Activated CD4-positive, alpha-beta T cell treated with anti-CD3 and anti-CD28 coated beads, Interleukin-2, amount 10 ng/mL, durations not matched to agents 7 days and 5 days (primary cell): ENCODE results near the gene IL1R2. TPM values are rescaled to one million over a fixed set of nuclear protein-coding genes. Genes with fewer than 3 reads are reported as not detected.
"Not testable (repeated sequence)": the region's sequence is repeated elsewhere in the genome, so short reads cannot be mapped to it uniquely, and the experiment has no call there.

Experiments used
- CTCF ChIA-PET: fragments of 350-600 bp; sonication (Branson Sonifier 250); formaldehyde crosslinking; loops from one replicate; lab custom pipeline; 2021; ENCODE audit warnings: antibody characterized with exemption; lab: Charles Lee
- POLR2A ChIA-PET: fragments of 350-600 bp; sonication (Branson Sonifier 250); formaldehyde crosslinking; loops from one replicate; lab custom pipeline; 2021; ENCODE audit warnings: antibody characterized with exemption; lab: Charles Lee
- DNase-seq: peaks from one replicate; pipeline ENCODE4 v3.0.0-alpha.2; 2020
- H3K27ac Mint-ChIP-seq: one replicate; pipeline ENCODE4 v1.8.0; 2021; ENCODE audit warnings: mild to moderate bottlenecking, moderate library complexity, mixed read lengths
- H3K27me3 Mint-ChIP-seq: one replicate; pipeline ENCODE4 v1.8.0; 2021; ENCODE audit warnings: mixed read lengths
- H3K36me3 Mint-ChIP-seq: one replicate; pipeline ENCODE4 v1.8.0; 2021; ENCODE audit warnings: low read depth, mixed read lengths
- H3K4me1 Mint-ChIP-seq: one replicate; pipeline ENCODE4 v1.8.0; 2021; ENCODE audit warnings: mixed read lengths
- H3K4me3 Mint-ChIP-seq: one replicate; pipeline ENCODE4 v1.8.0; 2021; ENCODE audit warnings: mild to moderate bottlenecking, moderate library complexity, mixed read lengths
- H3K9me3 Mint-ChIP-seq: one replicate; pipeline ENCODE4 v1.8.0; 2021; ENCODE audit warnings: mixed read lengths
- total RNA-seq, 2 experiments: library from RNA; stranded (reverse); gene quantifications; one replicate each; pipeline ENCODE4 v1.2.3, GENCODE V29; 2021

The IL1R2 gene
- total RNA-seq, 2 experiments from 2014 or later = 0.50 to 0.52 TPM

- ChIA-PET CTCF (interaction anchor here (0.9 to 2.0 kb wide), 4 partner anchors 11 to 64 kb away, joined by 3 to 4 read pairs (median 4); no protein-coding TSS in a partner anchor), POLR2A (no interaction called here)
- Mint-ChIP-seq H3K36me3 (no peaks in the 10 kb centered on the region), H3K27me3 (no peaks in the 10 kb centered on the region), H3K27ac (peak overlapping the region; percentile 43), H3K4me3 (no peak overlapping the region), H3K9me3 (peaks cover 3% of the 10 kb centered on the region), H3K4me1 (peaks cover 28% of the 10 kb centered on the region)
- DNase-seq = no peak
Measured at GRCh38 chr2:102063941-102064678, 72.3 kb downstream of the IL1R2 start.

GRCh38 chr2:102064679-102065674 is 73.2 kb downstream of the IL1R2 start:
- Mint-ChIP-seq H3K27ac (no peak overlapping the region), H3K4me3 (no peak overlapping the region)

GRCh38 chr2:102065675-102066252 is 74.0 kb downstream of the IL1R2 start:
- H3K27ac Mint-ChIP-seq = no peak overlapping the region
- no peak overlapping the region for H3K4me3 Mint-ChIP-seq
- H3K4me1 Mint-ChIP-seq = peaks cover 28% of the 10 kb centered on the region
- DNase-seq = no peak
- POLR2A ChIA-PET = no interaction called here
- H3K27me3 Mint-ChIP-seq = no peaks in the 10 kb centered on the region
- H3K9me3 Mint-ChIP-seq = peaks cover 3% of the 10 kb centered on the region
- CTCF ChIA-PET = interaction anchor here (0.5 to 1.2 kb wide), 2 partner anchors 32 to 861 kb away, joined by 3 to 4 read pairs; no protein-coding TSS in a partner anchor
- no peaks in the 10 kb centered on the region for H3K36me3 Mint-ChIP-seq

More at GRCh38 chr2:102064679-102065674, 73.2 kb downstream of the IL1R2 start:
- ChIA-PET POLR2A (no interaction called here), CTCF (interaction anchor here (0.5 to 1.3 kb wide), 4 partner anchors 16 to 860 kb away, joined by 3 to 4 read pairs (median 4); no protein-coding TSS in a partner anchor)
- H3K27me3 Mint-ChIP-seq = no peaks in the 10 kb centered on the region
- H3K36me3 Mint-ChIP-seq = no peaks in the 10 kb centered on the region
- DNase-seq = no peak
- peaks cover 28% of the 10 kb centered on the region for H3K4me1 Mint-ChIP-seq
- peaks cover 3% of the 10 kb centered on the region for H3K9me3 Mint-ChIP-seq

- peaks cover 28% of the 10 kb centered on the region for H3K4me1 Mint-ChIP-seq
- no peaks in the 10 kb centered on the region for H3K36me3 Mint-ChIP-seq
- ChIA-PET POLR2A (no interaction called here), CTCF (interaction anchor here (1.2 to 1.4 kb wide), 2 partner anchors 30 to 33 kb away, joined by 3 read pairs; no protein-coding TSS in a partner anchor)
- H3K27me3 Mint-ChIP-seq = no peaks in the 10 kb centered on the region
- DNase-seq = no peak
- H3K4me3 Mint-ChIP-seq = no peak overlapping the region
- H3K27ac Mint-ChIP-seq = no peak overlapping the region
- H3K9me3 Mint-ChIP-seq = peaks cover 3% of the 10 kb centered on the region
Measured at GRCh38 chr2:102066554-102066953, 74.8 kb downstream of the IL1R2 start.

- POLR2A ChIA-PET, H3K9me3 Mint-ChIP-seq, DNase-seq, H3K36me3 Mint-ChIP-seq, H3K27ac Mint-ChIP-seq, H3K4me3 Mint-ChIP-seq, H3K27me3 Mint-ChIP-seq: not testable (repeated sequence)
- peaks cover 15% of the 10 kb centered on the region for H3K4me1 Mint-ChIP-seq
- CTCF ChIA-PET = interaction anchor here (0.7 to 1.4 kb wide), 2 partner anchors 10 to 349 kb away, joined by 3 to 4 read pairs; no protein-coding TSS in a partner anchor
Measured at GRCh38 chr2:102068126-102068525, 76.4 kb downstream of the IL1R2 start.

GRCh38 chr2:102069311-102069974 is 77.7 kb downstream of the IL1R2 start:
- no peaks in the 10 kb centered on the region for H3K36me3 Mint-ChIP-seq
- no peak for DNase-seq
- H3K9me3 Mint-ChIP-seq = peaks cover 3% of the 10 kb centered on the region
- no peak overlapping the region for H3K27ac Mint-ChIP-seq
- peaks cover 8% of the 10 kb centered on the region for H3K4me1 Mint-ChIP-seq
- H3K27me3 Mint-ChIP-seq = no peaks in the 10 kb centered on the region
- no peak overlapping the region for H3K4me3 Mint-ChIP-seq
- CTCF ChIA-PET = no interaction called here
- POLR2A ChIA-PET = no interaction called here

- H3K4me1 Mint-ChIP-seq = peaks cover 5% of the 10 kb centered on the region
- DNase-seq = no peak
- peaks cover 3% of the 10 kb centered on the region for H3K9me3 Mint-ChIP-seq
- CTCF ChIA-PET = interaction anchor here (1.3 kb wide), 1 partner anchor 171 kb away, joined by 3 read pairs; no protein-coding TSS in a partner anchor
- H3K36me3 Mint-ChIP-seq = no peaks in the 10 kb centered on the region
- H3K27ac Mint-ChIP-seq = no peak overlapping the region
- POLR2A ChIA-PET = no interaction called here
- no peak overlapping the region for H3K4me3 Mint-ChIP-seq
- H3K27me3 Mint-ChIP-seq = no peaks in the 10 kb centered on the region
Measured at GRCh38 chr2:102070058-102070642, 78.4 kb downstream of the IL1R2 start.

GRCh38 chr2:102072741-102073140 is 81.0 kb downstream of the IL1R2 start:
- ChIA-PET POLR2A (no interaction called here), CTCF (interaction anchor here (0.6 kb wide), 1 partner anchor 504 kb away, joined by 3 read pairs; no protein-coding TSS in a partner anchor)
- H3K27ac Mint-ChIP-seq = peak overlapping the region; percentile 47
- peaks cover 5% of the 10 kb centered on the region for H3K4me1 Mint-ChIP-seq
- H3K9me3 Mint-ChIP-seq = peaks cover 4% of the 10 kb centered on the region
- no peaks in the 10 kb centered on the region for H3K27me3 Mint-ChIP-seq
- peaks cover 3% of the 10 kb centered on the region for H3K36me3 Mint-ChIP-seq
- H3K4me3 Mint-ChIP-seq = no peak overlapping the region
- no peak for DNase-seq

- Mint-ChIP-seq H3K27ac (no peak overlapping the region), H3K36me3 (peaks cover 3% of the 10 kb centered on the region), H3K27me3 (no peaks in the 10 kb centered on the region), H3K4me1 (peaks cover 5% of the 10 kb centered on the region), H3K4me3 (no peak overlapping the region), H3K9me3 (peaks cover 4% of the 10 kb centered on the region)
- ChIA-PET CTCF (interaction anchor here (1.3 kb wide), 1 partner anchor 9 kb away, joined by 3 read pairs; no protein-coding TSS in a partner anchor), POLR2A (no interaction called here)
- no peak for DNase-seq
Measured at GRCh38 chr2:102073168-102073724, 81.5 kb downstream of the IL1R2 start.

- ChIA-PET CTCF (interaction anchor here (1.3 kb wide), 1 partner anchor 8 kb away, joined by 3 read pairs; no protein-coding TSS in a partner anchor), POLR2A (no interaction called here)
Measured at GRCh38 chr2:102074152-102074783, 82.5 kb downstream of the IL1R2 start.

GRCh38 chr2:102075479-102075878 is 83.7 kb downstream of the IL1R2 start:
- Mint-ChIP-seq H3K36me3 (peaks cover 3% of the 10 kb centered on the region), H3K27me3 (no peaks in the 10 kb centered on the region), H3K9me3 (peaks cover 4% of the 10 kb centered on the region), H3K27ac (no peak overlapping the region), H3K4me3 (no peak overlapping the region), H3K4me1 (peaks cover 9% of the 10 kb centered on the region)
- no peak for DNase-seq
- ChIA-PET POLR2A (no interaction called here), CTCF (no interaction called here)

More at GRCh38 chr2:102074152-102074783, 82.5 kb downstream of the IL1R2 start:
- Mint-ChIP-seq H3K4me1 (peaks cover 5% of the 10 kb centered on the region), H3K4me3 (no peak overlapping the region), H3K27ac (no peak overlapping the region), H3K27me3 (no peaks in the 10 kb centered on the region), H3K36me3 (peaks cover 3% of the 10 kb centered on the region), H3K9me3 (peaks cover 4% of the 10 kb centered on the region)
- no peak for DNase-seq
